GM19238 (cell line): Measurements from ENCODE around the gene ENTR1.

ENCODE experiments used
- DNase-seq: peaks from one replicate; pipeline ENCODE4 v3.0.0; 2011; ENCODE audit warnings: low spot score; ENCODE audit not compliant: insufficient read length

The ENTR1 gene

GRCh38 chr9:136397643-136398042, 12.8 kb downstream of the ENTR1 start:
- no peak for DNase-seq

GRCh38 chr9:136396219-136396515, 14.2 kb downstream of the ENTR1 start:
- DNase-seq, result no peak

- no peak for DNase-seq
These were observed 14.8 kb downstream of the ENTR1 start for GRCh38 chr9:136395345-136396218.

- DNase-seq, result no peak
These were observed 15.4 kb downstream of the ENTR1 start for GRCh38 chr9:136395020-136395340.

- no peak for DNase-seq
These were observed 15.9 kb downstream of the ENTR1 start for GRCh38 chr9:136394312-136395019.

GRCh38 chr9:136393531-136393930, 16.9 kb downstream of the ENTR1 start:
- DNase-seq, result no peak

- no peak for DNase-seq
These were observed 17.6 kb downstream of the ENTR1 start for GRCh38 chr9:136392538-136393449.

GRCh38 chr9:136391737-136392537, 18.5 kb downstream of the ENTR1 start:
- no peak for DNase-seq

- DNase-seq, result no peak
These were observed 21.0 kb downstream of the ENTR1 start for GRCh38 chr9:136389396-136389795.

- DNase-seq, result no peak
These were observed 23.2 kb downstream of the ENTR1 start for GRCh38 chr9:136387217-136387616.

GRCh38 chr9:136386018-136386417, 24.4 kb downstream of the ENTR1 start:
- no peak for DNase-seq

GRCh38 chr9:136385015-136385414, 25.4 kb downstream of the ENTR1 start:
- no peak for DNase-seq

GRCh38 chr9:136383436-136383835, 27.0 kb downstream of the ENTR1 start:
- no peak for DNase-seq

- DNase-seq, result no peak
These were observed 28.4 kb downstream of the ENTR1 start for GRCh38 chr9:136381966-136382513.

- no peak for DNase-seq
These were observed 29.1 kb downstream of the ENTR1 start for GRCh38 chr9:136381311-136381710.

- DNase-seq, result no peak
These were observed 30.0 kb downstream of the ENTR1 start for GRCh38 chr9:136380381-136380780.

- no peak for DNase-seq
These were observed 30.5 kb downstream of the ENTR1 start for GRCh38 chr9:136379891-136380290.

- DNase-seq, result no peak
These were observed 31.0 kb downstream of the ENTR1 start for GRCh38 chr9:136379401-136379800.

GRCh38 chr9:136379003-136379287, 31.5 kb downstream of the ENTR1 start:
- DNase-seq, result no peak

- DNase-seq, result no peak
These were observed 32.0 kb downstream of the ENTR1 start for GRCh38 chr9:136378170-136379002.
